ENCODE measurements around the gene MOBP.

DNA sequence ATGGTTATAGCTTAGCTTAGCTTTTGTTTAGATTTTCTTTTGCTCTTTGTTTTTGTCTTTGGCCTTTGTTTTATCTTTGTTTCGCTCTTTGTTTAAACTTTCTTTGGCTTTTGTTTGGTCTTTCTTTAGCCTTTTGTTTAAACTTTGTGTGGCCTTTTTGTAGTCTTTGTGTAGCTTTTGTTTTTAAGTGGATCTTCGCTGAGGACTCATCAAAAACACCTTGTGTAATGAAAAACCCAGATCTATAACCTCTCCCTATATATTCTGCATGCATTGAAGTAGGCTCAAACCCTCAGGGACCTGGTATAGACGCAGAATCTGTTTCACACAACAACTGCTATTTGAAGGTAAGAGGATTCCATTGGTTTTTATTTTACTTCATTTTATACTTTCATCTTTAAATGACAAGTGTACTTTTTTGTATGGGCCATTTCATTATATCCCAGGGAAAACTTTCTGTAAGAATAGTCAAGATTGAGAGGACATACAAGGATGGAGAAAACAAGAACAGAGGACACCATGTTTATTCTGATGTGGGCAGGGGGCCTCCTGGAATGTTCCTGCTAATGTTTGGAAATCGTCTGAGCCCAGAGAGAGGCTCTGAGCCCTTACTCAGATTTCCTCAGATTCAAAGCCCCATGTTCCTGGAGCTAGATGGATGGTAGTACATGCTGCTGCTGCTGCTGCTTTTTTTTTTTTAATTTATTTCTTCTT lies at the start of gene MOBP:
- TF ChIP-seq, protein P1, sequence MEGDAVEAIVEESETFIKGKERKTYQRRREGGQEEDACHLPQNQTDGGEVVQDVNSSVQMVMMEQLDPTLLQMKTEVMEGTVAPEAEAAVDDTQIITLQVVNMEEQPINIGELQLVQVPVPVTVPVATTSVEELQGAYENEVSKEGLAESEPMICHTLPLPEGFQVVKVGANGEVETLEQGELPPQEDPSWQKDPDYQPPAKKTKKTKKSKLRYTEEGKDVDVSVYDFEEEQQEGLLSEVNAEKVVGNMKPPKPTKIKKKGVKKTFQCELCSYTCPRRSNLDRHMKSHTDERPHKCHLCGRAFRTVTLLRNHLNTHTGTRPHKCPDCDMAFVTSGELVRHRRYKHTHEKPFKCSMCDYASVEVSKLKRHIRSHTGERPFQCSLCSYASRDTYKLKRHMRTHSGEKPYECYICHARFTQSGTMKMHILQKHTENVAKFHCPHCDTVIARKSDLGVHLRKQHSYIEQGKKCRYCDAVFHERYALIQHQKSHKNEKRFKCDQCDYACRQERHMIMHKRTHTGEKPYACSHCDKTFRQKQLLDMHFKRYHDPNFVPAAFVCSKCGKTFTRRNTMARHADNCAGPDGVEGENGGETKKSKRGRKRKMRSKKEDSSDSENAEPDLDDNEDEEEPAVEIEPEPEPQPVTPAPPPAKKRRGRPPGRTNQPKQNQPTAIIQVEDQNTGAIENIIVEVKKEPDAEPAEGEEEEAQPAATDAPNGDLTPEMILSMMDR (IDR thresholded peaks at IDR 0.05; ENCODE audit: low read depth, low read length), result no peak
- no peak for TF ChIP-seq POLR2A (IDR thresholded peaks at IDR 0.05; ENCODE audit: extremely low read depth, insufficient read length)
- TF ChIP-seq, protein P2, sequence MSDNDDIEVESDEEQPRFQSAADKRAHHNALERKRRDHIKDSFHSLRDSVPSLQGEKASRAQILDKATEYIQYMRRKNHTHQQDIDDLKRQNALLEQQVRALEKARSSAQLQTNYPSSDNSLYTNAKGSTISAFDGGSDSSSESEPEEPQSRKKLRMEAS (IDR thresholded peaks at IDR 0.05; ENCODE audit: low read depth, low read length), result no peak

All from NB4 (cell line).